ENCODE measurements around the gene TUBGCP3. TPM values are rescaled to one million over a fixed set of nuclear protein-coding genes. Genes with fewer than 3 reads are reported as not detected.

The TUBGCP3 gene
- total RNA-seq, 1 donor from 2014 or later: 32.9 TPM

DNA sequence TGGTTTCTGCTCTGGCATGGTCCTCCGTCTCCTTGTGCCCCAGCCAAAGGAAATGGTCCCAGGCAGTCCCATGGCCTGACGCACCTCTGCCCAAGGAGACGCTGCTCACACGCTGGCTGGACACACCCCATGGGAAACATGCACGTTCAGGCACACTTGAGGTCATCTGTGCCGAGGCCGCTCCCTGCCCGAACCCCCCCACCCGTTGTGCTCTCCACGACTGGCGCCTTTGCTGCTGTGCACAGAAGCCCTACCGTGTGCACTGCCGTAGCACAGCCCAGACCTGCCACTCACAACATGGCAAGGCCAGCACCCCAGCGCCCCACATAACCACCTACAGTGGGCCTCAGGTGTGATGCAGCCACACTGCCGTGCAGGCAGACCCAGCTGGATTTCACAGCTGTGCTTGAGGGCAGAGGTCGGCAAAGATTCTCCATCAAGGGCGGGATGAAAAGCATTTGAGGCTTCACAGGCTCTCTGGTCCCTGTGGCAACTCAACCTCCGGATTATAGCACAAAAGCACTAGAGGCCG, 146.1 kb downstream of the TUBGCP3 start:
- no peak for DNase-seq

DNA sequence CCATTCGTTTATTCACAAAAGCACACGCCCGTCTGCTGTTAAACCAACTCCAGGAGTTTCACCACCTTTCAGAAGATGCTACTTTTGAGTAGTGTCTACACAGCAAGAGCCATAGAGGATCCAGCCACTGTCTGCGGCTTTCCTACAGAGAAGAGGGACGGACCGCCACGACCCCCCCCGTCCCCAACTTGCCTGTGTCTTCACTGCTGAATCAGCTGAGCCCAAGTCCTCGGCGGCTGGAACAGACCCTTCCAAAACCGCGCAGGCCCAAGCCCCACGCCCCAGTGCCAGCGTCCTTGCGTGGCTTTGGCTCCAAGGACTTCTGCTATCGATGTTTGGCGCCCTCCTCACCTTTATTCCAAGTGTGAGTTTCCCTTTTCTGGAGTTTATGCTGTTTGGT, 146.7 kb downstream of the TUBGCP3 start:
- no peak for DNase-seq

DNA sequence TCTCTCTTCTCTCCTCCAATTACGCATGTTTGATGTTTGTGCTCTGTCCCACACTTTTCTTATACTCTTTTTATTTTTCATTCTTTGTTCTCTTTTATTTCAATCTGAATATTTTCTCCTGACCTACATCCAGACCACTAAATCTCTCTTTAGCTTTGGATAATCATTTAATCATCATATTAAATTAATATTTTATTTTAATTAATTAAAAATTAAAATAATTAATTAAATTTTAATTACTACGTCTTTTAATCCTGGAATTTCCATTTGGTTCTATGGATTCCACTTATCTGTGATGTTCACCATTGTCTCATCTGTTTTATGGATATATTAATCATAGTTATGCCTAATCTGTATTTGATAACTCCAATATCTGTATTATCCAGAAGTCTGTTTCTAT, 149.4 kb downstream of the TUBGCP3 start:
- DNase-seq: no peak

DNA sequence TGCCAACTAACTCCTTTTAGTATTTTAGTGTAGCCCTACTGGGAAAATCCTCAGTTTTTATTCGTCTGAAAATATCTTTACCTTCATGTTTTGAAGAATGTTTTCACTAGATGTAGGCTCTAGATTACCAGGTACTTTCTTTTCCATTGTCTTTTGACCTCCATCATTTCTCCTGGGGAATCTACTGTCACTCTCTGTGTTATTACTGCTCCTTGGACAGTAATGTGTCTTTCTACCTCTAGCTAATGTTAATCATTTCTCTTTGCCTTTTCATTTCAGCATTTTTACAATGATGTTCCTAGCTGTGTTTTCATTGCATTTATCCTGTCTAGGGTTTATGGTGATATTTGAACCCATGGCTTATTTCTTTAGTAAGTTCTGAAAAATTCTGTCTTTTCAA, 149.9 kb downstream of the TUBGCP3 start:
- no peak for DNase-seq

DNA sequence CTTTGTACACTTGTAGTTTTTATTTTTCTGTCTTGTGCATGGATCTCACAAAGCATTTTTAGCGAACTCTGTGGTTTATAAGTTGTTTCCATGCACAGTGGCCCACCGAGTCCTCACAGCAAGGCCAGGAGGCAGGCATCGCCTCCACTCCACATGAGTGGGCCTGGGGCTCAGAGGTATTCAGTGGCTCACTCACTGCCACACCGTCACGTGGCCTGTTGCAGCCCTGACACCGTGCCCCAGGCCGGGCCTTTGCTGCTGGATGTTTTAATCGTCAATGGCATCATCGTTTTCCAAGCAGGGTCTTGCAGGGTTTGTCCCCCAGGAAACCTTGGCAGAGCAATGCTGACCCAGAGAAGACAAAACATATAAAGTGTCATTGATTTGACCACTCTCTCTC, 152.0 kb downstream of the TUBGCP3 start:
- DNase-seq: no peak

Other genes with a start within 250 kb of the TUBGCP3 start
- not detected for gene SPACA7, start 211.8 kb downstream of the TUBGCP3 start, total RNA-seq
- gene ATP11A, start 101.9 kb upstream of the TUBGCP3 start, total RNA-seq: 6.7 TPM

All from occipital lobe (tissue), 2 donors.